ENCODE data around the gene PXYLP1.

Gene PXYLP1

DNA sequence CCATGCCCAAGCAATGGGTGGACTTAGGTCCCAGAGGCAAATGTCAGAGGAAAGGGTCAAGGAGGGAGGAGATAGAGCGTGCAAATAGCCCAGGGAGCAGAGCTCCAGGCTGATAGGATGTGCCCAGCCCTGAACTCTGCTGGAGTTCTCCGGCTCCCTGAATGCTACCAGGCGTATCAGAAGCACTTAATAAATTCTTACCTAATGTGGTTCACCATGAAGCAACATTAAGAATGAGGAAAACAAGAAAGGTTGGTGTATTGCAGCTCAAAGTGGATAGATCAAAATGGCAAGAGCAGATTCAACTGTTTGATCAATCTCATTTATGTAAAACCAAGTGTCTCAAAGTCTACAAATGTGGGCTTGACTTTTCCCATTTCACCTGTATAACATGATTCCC, 38.3 kb downstream of the PXYLP1 start:
- no peak for DNase-seq (ENCODE audit: low read depth in 1 of 2, low spot score in 1 of 2)

DNA sequence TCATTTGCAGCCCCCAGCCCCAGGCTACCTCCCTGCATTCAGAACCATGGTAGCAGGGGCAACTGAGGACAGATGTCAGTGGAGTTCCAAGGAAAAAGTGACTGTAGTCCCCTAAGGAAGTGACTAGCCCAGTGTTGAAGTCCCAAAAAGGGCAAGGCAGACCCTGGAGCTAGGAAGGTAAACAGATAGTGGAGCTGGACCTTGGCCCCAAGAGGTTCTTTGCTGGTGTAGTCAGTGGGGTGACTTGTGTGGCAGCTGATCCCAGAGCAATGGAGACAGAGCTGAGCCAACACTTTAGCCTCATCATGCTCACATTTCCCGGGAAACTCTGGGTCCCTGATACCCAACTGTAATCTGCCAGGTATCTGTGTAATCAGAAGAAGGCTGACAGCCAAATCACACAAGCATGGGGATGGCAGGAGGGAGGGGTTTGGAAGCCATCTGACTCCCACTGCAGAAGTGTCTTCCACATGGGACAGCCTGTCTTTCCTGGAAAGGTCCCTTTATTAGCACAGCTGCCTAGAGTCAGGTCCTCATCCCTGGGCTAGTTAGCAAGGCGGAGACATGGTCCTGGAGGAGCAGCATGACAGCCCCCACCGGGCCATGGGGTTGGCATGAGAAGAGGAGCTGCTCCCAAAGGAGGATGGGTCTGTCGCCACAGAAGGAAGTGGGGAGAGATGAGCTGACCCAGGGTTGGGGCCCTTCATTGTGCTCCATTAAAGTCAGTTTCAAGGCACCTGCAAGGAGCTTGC, 39.8 kb downstream of the PXYLP1 start:
- DNase-seq (ENCODE audit: low read depth in 1 of 2, low spot score in 1 of 2), result no peak

DNA sequence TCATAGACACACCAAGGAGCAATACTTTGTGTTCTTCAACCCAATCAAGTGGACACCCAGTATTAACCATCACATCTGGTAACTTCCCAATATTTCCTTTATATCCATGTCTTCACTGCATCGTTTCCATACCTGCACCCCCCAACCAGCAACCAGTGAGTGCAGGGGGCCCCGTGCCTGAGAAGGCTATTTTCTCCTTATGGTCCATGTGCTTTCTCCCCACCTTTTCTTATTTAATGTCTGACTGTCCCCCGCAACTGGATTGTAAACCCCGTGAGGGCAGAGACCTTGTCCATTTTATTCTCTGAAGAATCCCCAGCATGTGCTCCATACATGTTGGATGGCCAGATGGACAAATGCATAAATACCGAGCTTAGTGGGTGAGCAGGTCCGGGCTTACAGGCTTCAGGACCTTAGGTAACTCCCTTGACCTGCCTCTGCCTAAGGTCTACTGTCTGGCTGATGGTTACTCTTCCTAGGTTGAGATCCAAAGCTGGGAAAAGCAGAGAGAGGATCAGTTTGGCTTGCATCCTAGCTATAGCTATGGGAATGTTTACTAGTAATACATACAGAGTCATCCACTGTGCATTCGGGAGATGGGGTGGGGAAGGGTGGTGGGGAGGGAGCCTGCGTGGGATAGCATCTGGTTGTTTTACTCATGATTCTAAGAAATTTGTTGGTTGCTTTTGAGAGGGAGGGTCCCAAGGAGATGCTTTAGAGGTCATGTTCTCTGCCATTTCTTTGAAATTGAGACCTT, 41.5 kb downstream of the PXYLP1 start:
- no peak for DNase-seq (ENCODE audit: low read depth in 1 of 2, low spot score in 1 of 2)

DNA sequence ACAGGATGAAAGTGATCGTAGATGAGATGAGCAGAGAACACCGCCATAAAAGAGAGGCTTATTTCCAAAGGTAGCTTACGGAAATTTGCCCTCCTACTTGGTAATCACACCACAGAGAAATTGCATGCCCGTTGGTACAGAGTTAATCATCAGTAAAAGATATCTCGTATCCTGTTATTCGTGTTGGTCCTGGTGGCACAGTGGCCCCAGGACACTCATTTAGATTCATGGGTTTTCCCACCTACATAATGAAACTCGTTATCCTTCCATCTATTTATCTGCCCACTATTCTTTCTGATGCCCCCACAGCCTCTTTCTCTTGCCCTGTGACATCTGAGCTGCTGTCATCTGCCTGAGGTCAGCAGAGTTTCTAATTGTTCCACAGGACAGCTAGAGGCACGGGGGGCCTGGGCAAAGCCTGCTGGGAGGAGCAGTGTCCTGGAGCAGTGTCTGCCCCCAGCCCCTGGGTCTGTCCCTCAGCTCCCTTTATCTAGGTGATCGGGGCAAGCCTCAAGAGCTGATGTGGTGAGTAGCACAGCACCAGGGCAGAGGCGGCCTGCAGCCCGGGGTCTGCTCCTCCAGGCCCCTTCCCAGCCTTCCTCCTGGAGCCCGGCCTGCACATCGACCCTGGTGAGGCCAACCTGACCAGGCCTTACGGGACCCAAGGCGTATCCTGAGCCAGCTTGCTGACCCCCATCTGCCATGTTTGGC, 42.2 kb downstream of the PXYLP1 start:
- DNase-seq (ENCODE audit: low read depth in 1 of 2, low spot score in 1 of 2), result no peak

DNA sequence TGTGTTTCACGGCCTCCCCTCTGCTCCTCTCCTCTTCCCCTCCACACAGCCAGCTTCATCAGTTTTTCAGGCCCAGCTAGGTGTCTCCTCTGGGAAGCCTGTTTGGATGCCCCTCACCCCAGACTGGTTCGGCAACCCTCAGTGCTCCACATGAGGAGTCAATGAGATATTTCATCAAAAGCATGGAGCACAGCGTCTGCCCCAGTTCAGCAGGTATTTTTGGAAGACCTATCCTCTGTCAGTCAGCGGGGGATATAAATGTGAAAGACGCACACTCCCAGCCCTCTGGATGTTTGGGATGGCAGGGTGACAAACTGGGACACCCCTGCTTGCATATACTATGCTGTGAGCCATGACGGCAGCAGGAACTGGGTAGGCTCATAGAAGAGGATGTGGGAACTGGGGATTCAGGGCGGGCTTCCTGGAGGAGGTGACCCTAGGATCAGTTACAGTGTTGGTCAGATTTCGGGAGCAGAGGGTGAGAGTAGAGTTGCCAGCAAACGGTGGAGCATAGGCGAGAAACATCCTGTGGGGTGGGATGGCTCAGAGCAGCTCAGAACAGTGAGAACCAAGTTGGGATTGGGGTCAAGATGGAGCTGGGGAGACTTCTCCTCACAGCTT, 42.9 kb downstream of the PXYLP1 start:
- DNase-seq (ENCODE audit: low read depth in 1 of 2, low spot score in 1 of 2), result no peak

DNA sequence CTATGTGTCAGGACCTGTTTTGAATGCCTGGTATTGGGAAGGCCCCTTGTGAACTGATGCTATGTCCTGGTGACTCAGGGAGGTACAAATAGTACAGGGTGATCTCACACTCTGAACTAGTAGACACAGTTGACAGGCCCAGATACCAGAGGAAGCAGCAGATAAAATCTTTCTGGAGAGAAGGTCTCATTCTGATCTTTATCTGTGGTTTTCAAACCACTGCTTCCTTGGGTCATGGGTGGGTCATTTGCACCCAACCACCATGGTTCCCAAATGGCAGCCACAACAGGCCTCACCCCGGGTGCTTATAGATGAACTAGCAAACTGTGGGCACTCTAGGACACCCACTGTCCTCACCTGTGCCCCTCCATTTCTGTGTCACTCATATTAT, 43.4 kb downstream of the PXYLP1 start:
- peak in 1 of 2 donors; percentile 8 for DNase-seq (ENCODE audit: low read depth in 1 of 2, low spot score in 1 of 2)

DNA sequence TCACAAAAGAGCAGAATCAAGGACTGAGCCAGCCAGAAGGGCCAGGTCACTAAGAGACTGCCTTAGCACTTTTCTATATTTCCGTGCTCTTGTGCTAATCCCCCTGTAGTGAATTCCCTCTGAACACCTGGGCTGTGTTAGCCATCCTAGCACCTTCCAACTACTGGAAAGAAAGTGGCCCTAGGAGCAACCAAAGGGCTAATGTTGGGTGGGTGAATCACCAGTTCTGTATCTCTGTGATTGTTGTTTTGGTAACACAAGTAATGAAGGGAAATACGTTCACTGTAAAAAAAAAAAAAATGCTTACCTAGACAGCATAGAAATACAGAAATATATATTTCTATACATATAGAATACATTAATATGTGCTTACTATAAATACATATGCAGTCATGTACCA, 43.9 kb downstream of the PXYLP1 start:
- DNase-seq (ENCODE audit: low read depth in 1 of 2, low spot score in 1 of 2), result no peak

DNA sequence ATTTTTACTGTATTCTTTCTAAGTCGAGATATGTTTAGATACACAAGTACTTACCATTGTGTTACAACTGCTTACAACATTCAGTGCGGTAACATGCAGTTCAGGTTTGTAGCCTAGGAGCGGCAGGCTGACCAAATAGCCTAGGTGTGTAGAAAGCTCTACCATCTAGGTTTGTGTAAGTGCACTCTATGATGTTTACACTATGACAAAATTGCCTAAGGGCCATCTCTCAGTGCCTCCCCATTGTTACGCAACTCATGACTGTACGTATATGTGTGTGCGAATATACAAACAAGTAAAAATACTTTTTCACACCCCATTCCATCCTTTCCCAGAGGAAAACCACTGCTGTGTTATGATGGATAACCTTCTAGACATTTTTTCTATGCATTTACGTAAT, 44.3 kb downstream of the PXYLP1 start:
- no peak for DNase-seq (ENCODE audit: low read depth in 1 of 2, low spot score in 1 of 2)

DNA sequence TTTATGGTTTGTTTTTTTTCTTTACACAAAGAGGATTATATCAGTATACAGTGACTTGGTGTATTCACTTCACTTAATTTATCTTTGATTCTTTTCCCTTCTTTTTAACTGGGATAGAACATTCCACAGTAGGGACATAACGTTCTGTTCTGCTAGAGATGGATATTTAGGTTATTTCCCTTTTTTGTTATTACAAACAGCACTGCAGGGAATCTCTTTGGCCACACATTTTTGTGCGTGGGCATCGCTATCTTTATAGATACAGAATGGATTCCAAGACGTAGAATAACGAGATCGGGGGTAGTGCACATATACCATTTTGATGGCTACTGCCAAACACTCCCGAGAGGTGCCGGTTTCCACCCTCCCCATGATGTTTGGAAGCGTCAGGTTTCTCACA, 44.8 kb downstream of the PXYLP1 start:
- no peak for DNase-seq (ENCODE audit: low read depth in 1 of 2, low spot score in 1 of 2)

DNA sequence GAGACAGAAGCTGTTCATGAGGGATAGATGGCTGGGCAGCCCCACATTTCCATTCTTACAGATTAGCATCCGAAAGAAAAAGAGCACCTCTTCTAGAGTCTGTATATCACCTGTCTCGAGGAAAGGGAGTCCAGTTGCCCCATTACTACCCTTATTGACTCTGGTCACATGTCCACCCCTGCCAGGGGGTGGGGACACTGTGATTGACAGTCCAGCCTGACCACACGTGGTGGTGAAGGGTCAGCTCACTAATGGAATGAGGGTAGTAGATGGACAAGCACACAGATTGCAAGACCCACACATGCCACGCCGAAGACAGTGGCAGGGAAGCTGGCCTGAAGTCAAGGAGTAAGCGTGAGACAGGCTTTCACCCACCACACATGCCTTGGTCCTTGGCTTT, 45.8 kb downstream of the PXYLP1 start:
- no peak for DNase-seq (ENCODE audit: low read depth in 1 of 2, low spot score in 1 of 2)

DNA sequence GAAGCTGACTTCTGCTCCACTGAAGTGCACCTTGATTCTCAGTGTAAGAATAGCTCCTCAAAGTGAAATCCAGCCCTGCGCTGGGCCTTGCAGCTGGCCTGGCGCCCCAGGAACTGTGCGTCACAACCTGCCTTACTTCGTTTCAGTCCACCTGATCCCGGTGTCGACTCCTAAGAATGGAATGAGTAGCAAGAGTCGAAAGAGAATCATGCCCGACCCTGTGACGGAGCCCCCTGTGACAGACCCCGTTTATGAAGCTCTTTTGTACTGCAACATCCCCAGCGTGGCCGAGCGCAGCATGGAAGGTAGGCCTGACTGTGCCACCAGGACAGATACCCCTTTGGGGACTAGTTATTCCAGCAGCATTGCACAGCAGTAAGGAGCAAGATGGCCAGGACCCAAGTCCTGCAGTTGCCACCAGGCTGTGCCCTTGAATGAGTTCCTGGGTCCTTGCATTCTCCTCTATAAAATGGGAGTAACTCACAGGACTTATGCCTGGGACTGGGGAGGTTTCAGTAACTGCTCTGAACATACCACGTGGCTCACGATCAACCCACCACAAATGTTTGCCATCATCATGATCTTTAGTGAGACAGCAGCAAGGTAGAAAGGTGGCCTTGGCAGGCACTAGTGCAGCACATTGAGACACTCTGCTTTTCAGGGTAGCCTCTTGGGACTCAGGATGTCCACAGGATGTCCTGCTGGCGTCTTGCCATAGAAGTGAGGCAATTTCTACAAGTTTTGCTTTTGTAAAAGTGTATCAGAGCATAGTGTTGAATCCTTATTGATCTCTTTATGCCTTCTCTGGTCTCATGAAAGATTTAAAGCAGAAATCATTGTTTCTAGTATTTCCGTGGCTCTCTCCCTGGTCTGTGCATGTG, 46.8 kb downstream of the PXYLP1 start:
- no peak for DNase-seq (ENCODE audit: low read depth in 1 of 2, low spot score in 1 of 2)

DNA sequence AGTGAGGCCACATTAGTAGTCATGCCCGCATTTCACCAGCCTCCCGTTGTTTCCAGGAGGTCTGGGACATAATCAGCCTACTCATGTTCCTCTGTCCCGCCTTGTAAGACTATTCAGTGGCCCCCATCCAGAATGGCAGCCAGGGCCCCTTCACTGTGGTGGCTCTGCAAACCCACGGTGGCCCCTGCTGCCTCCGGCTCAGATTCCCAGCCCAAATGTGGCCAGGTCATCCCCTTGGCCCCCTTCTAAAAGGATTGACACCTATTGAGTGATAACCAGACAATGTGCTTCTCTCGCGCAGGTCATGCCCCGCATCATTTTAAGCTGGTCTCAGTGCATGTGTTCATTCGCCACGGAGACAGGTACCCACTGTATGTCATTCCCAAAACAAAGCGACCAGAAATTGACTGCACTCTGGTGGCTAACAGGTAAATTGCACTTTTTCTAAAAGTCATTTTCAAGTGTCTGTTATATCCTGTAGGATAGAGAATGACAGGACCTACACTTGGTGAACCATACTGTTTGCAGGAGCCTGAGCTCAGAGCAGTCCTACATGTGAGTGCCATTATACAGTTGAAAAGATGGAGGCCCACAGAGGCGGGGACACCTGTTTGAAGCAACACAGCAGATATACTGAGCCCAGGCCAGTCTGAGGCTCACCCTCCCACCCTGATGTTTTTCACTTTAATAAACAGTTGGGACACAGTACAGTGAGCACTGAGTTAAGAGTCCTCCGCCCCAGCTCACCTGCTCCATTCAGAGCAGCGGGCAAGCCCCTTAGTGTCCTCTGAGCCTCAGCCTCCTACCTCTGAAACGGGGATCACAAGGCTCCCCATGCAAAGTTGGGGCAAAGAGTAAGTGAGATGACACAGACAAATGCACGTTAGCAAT, 47.7 kb downstream of the PXYLP1 start:
- no peak for DNase-seq (ENCODE audit: low read depth in 1 of 2, low spot score in 1 of 2)

DNA sequence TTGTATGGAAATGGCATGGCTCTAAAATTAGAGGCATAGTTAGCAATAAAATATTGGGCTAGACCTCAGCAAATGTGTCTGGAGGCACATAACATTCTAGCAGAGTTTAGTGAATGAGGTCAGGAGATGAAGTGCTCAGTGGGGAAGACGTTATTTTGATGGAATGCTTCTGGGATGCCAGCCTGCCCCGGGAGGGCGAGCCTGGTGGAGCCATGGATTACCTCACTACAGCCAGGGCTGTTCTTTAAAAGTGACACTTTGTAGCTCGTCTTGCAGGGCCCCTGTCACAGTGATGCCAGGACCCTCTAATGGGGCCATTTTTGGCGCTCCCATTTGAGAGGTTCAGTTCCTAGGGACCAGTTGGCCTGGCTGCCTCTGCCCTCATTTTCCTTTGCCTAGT, 48.5 kb downstream of the PXYLP1 start:
- DNase-seq (ENCODE audit: low read depth in 1 of 2, low spot score in 1 of 2), result no peak

DNA sequence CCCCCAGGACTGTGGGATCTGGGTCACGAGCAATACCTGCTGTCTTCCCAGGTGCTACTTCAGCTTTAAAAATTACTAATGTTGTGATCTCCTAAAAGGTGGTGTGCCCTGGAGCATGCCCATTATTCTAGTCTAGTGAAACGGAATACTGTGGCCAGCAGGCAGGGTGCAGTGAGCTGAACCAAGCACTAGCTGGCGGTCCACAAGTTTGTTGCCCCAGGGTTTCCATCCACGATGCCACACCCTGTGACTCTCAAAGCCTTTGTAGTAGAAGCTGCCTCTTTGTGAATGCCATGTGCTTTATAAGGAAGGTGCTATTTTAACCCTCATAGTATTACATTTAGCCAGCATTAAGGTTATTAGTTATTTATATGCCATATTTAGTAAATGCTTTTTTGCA, 49.1 kb downstream of the PXYLP1 start:
- no peak for DNase-seq (ENCODE audit: low read depth in 1 of 2, low spot score in 1 of 2)

DNA sequence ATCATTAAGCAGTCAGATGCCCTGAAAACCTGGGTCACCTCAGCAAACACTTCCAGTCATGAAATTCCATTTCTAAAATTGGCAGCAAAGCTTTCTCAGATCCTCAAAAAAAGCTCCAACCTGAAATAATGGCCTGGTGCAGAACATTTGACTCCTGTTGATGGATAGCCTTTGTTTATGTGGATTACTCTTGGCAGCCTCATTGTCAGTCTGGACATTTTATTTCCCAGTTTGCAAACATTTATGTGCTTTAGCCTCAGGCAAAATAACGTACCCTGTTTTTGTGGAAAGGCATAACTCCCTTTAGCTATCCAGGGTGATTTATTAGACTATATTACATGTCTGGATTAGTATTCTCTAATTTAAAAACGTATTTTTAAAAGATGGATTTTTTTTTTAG, 53.9 kb downstream of the PXYLP1 start:
- no peak for DNase-seq (ENCODE audit: low read depth in 1 of 2, low spot score in 1 of 2)

DNA sequence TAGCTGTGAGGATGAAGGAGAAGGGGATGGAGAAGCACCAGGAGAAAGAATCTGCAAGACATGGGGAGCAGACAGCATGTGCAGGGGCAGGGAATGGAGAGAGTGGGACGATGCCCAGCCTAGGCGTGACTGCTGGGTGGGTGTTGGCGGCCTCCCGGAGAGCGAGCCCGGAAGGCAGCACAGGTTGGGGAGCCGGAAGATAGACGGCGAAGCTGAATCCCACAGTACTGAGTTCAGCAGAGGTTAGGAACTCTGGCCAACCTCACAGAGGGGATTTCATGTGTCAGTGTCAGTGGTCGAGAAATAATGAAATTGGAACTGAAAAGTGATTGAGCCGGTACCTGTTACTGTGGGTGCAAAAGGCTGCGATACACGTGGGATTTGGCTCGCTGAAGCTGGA, 55.2 kb downstream of the PXYLP1 start:
- no peak for DNase-seq (ENCODE audit: low read depth in 1 of 2, low spot score in 1 of 2)

DNA sequence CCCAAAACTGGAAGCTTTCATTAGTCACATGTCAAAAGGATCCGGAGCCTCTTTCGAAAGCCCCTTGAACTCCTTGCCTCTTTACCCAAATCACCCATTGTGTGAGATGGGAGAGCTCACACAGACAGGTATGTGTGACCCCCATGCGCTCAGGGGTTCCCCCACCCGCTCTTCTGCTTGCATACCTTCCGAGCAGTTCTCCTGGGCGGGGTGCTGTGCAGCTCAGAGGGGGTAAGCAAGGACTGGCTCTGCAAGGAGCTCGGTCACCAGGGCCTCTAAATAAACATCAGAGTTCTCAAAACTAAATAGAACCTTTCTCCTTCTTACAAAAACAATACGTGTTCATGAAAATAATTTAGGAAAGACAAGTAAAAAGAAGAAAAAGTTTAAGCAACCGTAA, 55.7 kb downstream of the PXYLP1 start:
- no peak for DNase-seq (ENCODE audit: low read depth in 1 of 2, low spot score in 1 of 2)

DNA sequence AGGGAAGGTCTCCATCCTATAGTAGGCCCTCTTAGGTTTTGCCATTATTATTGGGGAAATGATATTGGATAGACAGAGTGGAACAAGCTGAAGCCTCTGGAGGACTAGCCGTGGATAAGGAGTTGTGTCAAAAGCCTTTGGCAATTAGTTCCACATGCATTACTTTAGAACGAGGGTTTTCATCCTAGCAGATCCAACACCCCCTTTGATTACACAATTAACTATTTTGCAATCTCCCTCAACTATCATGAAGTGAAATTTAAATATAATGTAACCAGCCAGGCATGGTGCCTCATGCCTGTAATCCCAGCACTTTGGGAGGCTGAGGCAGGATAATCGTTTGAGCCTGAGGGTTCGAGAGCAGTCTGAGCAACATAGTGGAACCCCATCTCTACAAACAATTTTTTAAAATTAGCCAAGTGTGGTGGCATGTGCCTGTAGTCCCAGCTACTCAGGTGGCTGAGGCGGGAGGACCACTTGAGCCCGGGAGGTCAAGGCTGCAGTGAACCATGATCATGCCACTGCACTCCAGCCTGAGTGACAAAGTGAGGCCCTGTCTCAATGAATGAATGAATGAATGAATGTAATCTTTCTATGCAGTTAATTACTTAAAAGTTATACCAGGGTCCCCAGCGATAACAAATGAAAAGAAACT, 56.8 kb downstream of the PXYLP1 start:
- no peak for DNase-seq (ENCODE audit: low read depth in 1 of 2, low spot score in 1 of 2)

DNA sequence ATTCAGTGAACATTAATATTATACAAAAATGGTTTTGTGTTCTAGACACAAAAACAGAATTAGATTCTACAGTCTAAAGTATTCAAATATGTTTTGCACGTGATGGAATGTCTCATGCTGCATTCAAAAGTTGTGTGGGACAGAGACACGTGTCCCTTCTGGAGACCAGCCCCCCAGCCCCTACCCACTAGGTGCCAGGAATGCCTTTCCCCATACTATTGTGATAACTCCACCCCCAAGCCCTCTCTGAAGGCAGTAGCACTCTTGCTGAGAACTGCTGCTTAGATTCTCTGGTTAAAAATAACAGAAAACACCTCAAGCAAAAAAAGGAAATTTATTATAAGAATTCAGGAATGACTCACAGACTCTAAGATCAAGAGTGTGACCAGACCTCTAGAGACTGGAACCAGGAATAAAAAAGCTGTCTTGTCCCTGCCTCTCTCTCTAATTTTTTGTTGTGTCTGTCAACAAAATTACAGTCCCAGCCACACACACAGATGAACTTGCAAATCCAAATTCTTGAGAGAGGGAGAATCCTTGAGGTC, 57.7 kb downstream of the PXYLP1 start:
- no peak for DNase-seq (ENCODE audit: low read depth in 1 of 2, low spot score in 1 of 2)

All from activated CD4-positive, alpha-beta T cell treated with anti-CD3 and anti-CD28 coated beads, Interleukin-2, amount 50 U/mL, for 24 hours (primary cell).